ENCODE data around the gene NUBP1. TPM values are rescaled to one million over a fixed set of nuclear protein-coding genes. Genes with fewer than 3 reads are reported as not detected.

Gene NUBP1
- total RNA-seq, 6 experiments from 2014 or later: 18.0 to 29.4 (median 25.1) TPM

DNA sequence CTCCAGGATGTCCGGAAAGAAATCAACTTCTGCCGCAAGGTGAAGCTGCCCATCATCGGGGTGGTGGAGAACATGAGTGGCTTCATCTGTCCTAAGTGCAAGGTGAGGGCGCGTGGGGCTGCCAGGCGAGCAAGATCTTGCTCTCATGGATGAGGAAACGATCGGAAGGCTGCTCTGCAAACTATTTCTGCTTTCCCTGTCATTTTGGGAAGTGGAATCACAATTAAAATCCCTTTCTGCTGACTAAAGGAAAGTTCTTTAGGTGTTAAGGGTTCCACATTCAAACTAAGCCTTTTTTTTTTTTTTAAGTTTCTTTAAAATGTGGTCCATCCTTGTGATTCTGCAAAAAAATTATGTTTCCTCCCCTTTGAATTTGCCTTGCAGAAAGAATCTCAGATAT is 17.7 kb downstream of the NUBP1 start:
- Mint-ChIP-seq H3K9me3 (no peaks in the 10 kb centered on the region), H3K4me3 (no peak overlapping the region), H3K4me1 (ENCODE audit: low read depth) (peaks cover 5% of the 10 kb centered on the region; the same call in 1 of the 2 replicates), H3K27ac (no peak overlapping the region), H3K36me3 (ENCODE audit: low read depth) (peaks cover 29% of the 10 kb centered on the region), H3K27me3 (ENCODE audit: insufficient read depth) (0 out of 2 replicates have a peak, but pooled peaks cover 2% of the 10 kb centered on the region)
- TF ChIP-seq, protein P1, sequence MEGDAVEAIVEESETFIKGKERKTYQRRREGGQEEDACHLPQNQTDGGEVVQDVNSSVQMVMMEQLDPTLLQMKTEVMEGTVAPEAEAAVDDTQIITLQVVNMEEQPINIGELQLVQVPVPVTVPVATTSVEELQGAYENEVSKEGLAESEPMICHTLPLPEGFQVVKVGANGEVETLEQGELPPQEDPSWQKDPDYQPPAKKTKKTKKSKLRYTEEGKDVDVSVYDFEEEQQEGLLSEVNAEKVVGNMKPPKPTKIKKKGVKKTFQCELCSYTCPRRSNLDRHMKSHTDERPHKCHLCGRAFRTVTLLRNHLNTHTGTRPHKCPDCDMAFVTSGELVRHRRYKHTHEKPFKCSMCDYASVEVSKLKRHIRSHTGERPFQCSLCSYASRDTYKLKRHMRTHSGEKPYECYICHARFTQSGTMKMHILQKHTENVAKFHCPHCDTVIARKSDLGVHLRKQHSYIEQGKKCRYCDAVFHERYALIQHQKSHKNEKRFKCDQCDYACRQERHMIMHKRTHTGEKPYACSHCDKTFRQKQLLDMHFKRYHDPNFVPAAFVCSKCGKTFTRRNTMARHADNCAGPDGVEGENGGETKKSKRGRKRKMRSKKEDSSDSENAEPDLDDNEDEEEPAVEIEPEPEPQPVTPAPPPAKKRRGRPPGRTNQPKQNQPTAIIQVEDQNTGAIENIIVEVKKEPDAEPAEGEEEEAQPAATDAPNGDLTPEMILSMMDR (IDR thresholded peaks at IDR 0.05): no peak
- no peak for DNase-seq

DNA sequence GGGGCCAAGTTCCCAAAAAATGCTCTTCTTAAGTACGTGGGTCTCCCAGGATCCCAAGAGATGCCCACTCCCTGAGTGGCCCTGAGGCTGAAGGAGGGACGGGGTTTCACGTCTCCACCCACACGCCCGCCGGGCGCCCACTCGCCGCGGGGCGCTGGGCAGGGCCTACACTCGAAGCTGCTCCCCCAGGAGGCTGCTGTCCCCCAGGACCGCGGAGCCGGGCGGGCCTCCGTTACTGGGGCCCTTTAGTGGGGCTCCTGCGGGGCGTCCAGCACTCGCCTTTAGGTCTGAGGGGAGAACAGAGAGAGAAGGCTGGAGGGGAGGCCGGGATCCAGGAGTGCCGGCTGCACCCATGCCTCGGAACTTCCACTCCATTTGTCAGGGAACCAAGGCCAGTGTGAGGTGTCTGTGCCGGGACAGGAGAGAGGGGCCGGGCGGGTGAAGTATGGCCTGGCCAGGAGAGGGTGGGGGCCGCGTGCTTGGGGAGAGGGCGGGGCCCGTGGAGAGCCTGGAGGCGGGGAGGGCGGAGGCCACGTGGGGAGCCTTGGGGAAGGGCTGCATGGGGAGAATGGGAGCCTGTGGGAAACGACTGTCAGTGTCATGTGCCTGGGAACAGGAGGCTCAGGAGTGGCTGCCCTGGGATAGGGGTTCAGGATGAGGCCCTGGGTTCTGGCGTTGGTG is 18.8 kb downstream of the NUBP1 start:
- no peak overlapping the region for H3K4me3 Mint-ChIP-seq
- TF ChIP-seq, protein P1 (IDR thresholded peaks at IDR 0.05): no peak
- no peaks in the 10 kb centered on the region for H3K9me3 Mint-ChIP-seq
- H3K4me1 Mint-ChIP-seq (ENCODE audit: low read depth): peaks cover 5% of the 10 kb centered on the region; the same call in 1 of the 2 replicates
- peaks cover 2% of the 10 kb centered on the region; the same call in 1 of the 2 replicates for H3K27me3 Mint-ChIP-seq (ENCODE audit: insufficient read depth)
- no peak for DNase-seq
- no peak overlapping the region for H3K27ac Mint-ChIP-seq
- H3K36me3 Mint-ChIP-seq (ENCODE audit: low read depth): peaks cover 29% of the 10 kb centered on the region

DNA sequence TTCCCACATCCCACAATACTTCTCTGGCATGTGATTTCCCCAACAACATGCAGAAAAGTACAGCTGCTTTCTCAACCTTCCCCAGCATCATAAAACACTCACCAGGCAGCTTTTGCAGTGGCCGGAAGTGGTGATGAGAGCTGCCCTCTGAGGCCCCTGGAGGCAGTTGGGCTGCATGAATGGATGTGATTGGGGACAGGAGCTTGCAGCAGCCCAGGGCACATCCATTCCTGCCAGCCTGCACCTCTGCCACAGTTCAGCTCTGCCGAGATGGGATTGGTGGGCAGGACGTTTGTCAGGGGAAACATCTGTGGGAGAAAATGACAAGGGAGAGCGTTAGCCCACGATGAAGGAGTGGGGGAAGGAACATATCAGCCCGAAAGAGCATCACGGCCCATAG is 19.8 kb downstream of the NUBP1 start:
- Mint-ChIP-seq H3K27me3 (ENCODE audit: insufficient read depth) (peaks cover 2% of the 10 kb centered on the region; the same call in 1 of the 2 replicates), H3K4me1 (ENCODE audit: low read depth) (peaks cover 5% of the 10 kb centered on the region; the same call in 1 of the 2 replicates), H3K36me3 (ENCODE audit: low read depth) (peaks cover 29% of the 10 kb centered on the region), H3K9me3 (no peaks in the 10 kb centered on the region), H3K4me3 (no peak overlapping the region), H3K27ac (no peak overlapping the region)
- TF ChIP-seq, protein P1 (IDR thresholded peaks at IDR 0.05): no peak
- peak; percentile 35 for DNase-seq

DNA sequence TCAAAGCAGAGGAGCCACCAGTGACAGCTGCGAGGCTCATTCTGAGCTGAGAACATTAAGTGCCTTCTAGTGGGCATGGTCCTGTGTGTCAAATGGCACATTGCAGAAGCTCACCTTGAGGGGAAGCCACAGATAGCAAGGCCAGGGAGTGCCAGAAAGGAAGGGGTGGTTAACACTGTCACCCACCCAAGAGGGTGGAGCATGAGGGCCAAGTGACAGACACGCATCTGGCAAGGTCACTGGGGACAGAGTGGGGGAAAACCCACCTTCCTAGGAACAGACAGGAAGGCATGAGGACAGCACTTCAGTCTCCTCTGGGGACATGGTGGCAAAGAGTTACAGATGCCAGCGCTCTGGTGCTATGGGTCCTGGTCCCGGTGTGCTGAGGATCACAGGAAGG is 22.1 kb downstream of the NUBP1 start:
- Mint-ChIP-seq H3K27me3 (ENCODE audit: insufficient read depth) (peaks cover 2% of the 10 kb centered on the region; the same call in 1 of the 2 replicates), H3K9me3 (no peaks in the 10 kb centered on the region), H3K4me3 (no peak overlapping the region), H3K27ac (no peak overlapping the region), H3K4me1 (ENCODE audit: low read depth) (peaks cover 5% of the 10 kb centered on the region; the same call in 1 of the 2 replicates), H3K36me3 (ENCODE audit: low read depth) (peaks cover 19% of the 10 kb centered on the region)
- TF ChIP-seq, protein P1 (IDR thresholded peaks at IDR 0.05): no peak
- DNase-seq: no peak

DNA sequence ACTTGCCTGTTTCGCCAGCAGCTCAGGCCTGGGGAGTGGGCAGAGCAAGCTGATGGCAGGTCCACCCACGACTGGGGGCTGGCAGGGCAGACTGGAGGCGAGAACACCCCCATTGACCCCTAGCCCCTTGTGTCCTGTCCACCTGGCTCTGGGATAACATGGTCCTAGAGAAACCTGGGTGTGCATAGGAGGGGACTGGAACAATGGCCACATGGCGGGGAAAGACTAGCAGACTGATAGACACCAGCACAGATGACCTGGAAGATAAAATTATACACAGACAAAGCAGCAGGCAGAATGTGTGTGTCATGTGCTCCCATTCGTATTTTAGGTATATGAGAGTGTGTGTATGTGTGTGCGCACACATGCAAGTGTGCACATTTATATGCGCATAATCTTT is 23.5 kb downstream of the NUBP1 start:
- TF ChIP-seq, protein P1 (IDR thresholded peaks at IDR 0.05): no peak
- Mint-ChIP-seq H3K9me3 (no peaks in the 10 kb centered on the region), H3K27me3 (ENCODE audit: insufficient read depth) (peaks cover 2% of the 10 kb centered on the region; the same call in 1 of the 2 replicates), H3K4me3 (no peak overlapping the region), H3K27ac (no peak overlapping the region), H3K36me3 (ENCODE audit: low read depth) (peaks cover 12% of the 10 kb centered on the region), H3K4me1 (ENCODE audit: low read depth) (peaks cover 5% of the 10 kb centered on the region; the same call in 1 of the 2 replicates)
- DNase-seq: no peak

All from HFFc6 (cell line).